K562 treated with DMSO at 1 percent for 12 hours (cell line): ENCODE results near the gene PLB1. TPM values are rescaled to one million over a fixed set of nuclear protein-coding genes. Genes with fewer than 3 reads are reported as not detected.

Experiments
- total RNA-seq: library from RNA; unstranded; fragments of 300-600 nt; gene quantifications from 2 replicates; pipeline ENCODE4 v1.2.3, GENCODE V29; 2022; ENCODE audit not compliant: insufficient read depth

Gene PLB1, protein sequence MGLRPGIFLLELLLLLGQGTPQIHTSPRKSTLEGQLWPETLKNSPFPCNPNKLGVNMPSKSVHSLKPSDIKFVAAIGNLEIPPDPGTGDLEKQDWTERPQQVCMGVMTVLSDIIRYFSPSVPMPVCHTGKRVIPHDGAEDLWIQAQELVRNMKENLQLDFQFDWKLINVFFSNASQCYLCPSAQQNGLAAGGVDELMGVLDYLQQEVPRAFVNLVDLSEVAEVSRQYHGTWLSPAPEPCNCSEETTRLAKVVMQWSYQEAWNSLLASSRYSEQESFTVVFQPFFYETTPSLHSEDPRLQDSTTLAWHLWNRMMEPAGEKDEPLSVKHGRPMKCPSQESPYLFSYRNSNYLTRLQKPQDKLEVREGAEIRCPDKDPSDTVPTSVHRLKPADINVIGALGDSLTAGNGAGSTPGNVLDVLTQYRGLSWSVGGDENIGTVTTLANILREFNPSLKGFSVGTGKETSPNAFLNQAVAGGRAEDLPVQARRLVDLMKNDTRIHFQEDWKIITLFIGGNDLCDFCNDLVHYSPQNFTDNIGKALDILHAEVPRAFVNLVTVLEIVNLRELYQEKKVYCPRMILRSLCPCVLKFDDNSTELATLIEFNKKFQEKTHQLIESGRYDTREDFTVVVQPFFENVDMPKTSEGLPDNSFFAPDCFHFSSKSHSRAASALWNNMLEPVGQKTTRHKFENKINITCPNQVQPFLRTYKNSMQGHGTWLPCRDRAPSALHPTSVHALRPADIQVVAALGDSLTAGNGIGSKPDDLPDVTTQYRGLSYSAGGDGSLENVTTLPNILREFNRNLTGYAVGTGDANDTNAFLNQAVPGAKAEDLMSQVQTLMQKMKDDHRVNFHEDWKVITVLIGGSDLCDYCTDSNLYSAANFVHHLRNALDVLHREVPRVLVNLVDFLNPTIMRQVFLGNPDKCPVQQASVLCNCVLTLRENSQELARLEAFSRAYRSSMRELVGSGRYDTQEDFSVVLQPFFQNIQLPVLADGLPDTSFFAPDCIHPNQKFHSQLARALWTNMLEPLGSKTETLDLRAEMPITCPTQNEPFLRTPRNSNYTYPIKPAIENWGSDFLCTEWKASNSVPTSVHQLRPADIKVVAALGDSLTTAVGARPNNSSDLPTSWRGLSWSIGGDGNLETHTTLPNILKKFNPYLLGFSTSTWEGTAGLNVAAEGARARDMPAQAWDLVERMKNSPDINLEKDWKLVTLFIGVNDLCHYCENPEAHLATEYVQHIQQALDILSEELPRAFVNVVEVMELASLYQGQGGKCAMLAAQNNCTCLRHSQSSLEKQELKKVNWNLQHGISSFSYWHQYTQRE (N-terminal part only)
- total RNA-seq, result not detected in 2 replicates

DNA sequence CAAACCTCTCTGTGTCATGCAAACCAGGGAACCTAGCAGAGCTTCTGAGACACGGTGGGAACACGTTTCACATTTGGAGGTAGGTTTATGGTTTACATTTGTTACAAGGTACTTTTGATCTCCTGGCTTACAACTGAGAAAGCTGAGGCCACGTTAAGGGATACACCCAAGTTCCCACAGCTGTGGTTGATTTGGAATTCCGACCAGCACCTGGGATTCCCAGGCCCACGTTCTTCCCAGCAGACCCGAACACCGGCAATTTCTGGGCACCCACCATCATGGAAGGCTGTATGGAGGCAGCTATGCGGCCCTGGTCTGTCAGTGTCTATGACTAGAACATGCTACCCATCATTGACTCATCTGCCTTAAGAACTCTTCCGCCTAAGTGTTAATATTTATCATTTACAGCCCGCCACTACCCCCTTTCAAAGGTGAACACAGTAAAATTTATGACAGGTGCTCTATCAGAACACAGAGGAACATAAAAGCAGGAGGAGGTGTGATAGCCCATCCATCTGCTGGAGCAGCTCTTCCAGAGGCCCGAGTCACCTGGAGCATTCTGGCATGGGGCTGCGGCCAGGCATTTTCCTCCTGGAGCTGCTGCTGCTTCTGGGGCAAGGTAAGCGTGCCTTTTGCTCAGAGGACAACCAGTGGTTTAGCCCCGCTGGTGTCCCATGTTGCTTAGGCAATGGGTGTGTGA is at the start of gene PLB1:
TSS of gene PLB1 (plus strand) at position 510 of the 700 bp plus-strand sequence. CDS start at position 565, 55 bp downstream.

Other genes starting within 250 kb of the PLB1 start
- 1.1 and 4.1 TPM in 2 replicates for gene FOSL2, start 103.2 kb upstream of the PLB1 start, total RNA-seq